Hematopoietic multipotent progenitor cell (in vitro differentiated cells): Measurements from ENCODE around the gene RBM33. TPM values are rescaled to one million over a fixed set of nuclear protein-coding genes. Genes with fewer than 3 reads are reported as not detected.
A peak's percentile ranks its signal among the peaks of the same experiment; 100 is the strongest.
"Not testable (repeated sequence)": the region's sequence is repeated elsewhere in the genome, so short reads cannot be mapped to it uniquely, and the experiment has no call there.

Experiments
- DNase-seq, 3 donors: peaks; one replicate each; pipeline ENCODE4 v3.0.0-alpha.2; 2011 to 2015; ENCODE audit warnings: low read depth in 2 of 3, low spot score in 2 of 3
- total RNA-seq: library from RNA; depleted of rRNA; stranded (reverse); fragments of >200 nt; gene quantifications from one replicate; pipeline ENCODE4 v1.2.3, GENCODE V29; 2012

RBM33 gene
- total RNA-seq, result 36.4 TPM

- DNase-seq, result peak; percentile 72 to 86 (median 79)
Measured at GRCh38 chr7:155644178-155644970, at the start of gene RBM33. RBM33 (plus strand) TSS chr7:155644661; CDS start chr7:155644877, 216 bp downstream.

DNA sequence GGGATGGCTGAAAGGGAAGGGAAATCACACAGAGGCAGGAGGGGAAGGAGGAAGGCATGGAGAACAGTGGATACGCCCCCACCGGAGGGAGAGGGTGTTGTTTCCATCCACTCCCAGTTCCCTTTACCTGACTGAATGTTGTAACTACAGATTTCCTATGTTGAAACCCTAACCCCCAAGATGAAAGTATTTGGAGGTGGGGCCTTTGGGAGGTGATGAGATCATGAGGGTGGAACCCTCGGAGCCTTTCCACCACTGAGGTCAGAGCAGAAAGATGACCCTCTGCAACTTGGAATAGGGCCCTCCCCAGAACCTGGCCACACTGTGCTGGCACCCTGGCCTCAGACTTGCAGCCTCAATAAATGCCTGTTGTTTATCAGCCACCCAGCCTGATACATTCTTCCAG is 49.5 kb upstream of the RBM33 start:
- no peak for DNase-seq

GRCh38 chr7:155597753-155598140 is 46.7 kb upstream of the RBM33 start:
- no peak for DNase-seq

DNA sequence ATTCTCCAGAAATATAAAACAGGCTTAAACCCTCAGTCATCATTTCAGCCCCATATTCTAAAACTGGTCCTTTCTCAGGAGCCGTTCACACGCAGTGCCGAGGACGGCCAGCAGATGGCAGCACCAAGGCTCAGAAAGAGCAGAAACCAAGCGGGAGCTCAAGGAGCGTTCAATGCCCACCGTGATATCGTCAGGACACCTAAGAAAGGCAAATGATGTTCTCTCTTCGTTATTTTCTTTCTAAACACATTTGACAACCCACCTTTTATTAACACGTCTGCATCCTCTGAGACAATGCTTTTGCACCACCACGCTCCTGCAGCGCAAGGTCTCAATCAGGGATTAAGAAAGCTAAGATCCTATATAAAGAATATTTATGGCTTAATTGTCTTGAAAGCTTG is 45.7 kb upstream of the RBM33 start:
- DNase-seq, result peak; percentile 59 to 84 (median 65)

GRCh38 chr7:155602156-155602555 is 42.3 kb upstream of the RBM33 start:
- no peak for DNase-seq

- no peak for DNase-seq
Measured at GRCh38 chr7:155602750-155603149, 41.7 kb upstream of the RBM33 start.

GRCh38 chr7:155603205-155603857 is 41.1 kb upstream of the RBM33 start:
- DNase-seq, result no peak

DNA sequence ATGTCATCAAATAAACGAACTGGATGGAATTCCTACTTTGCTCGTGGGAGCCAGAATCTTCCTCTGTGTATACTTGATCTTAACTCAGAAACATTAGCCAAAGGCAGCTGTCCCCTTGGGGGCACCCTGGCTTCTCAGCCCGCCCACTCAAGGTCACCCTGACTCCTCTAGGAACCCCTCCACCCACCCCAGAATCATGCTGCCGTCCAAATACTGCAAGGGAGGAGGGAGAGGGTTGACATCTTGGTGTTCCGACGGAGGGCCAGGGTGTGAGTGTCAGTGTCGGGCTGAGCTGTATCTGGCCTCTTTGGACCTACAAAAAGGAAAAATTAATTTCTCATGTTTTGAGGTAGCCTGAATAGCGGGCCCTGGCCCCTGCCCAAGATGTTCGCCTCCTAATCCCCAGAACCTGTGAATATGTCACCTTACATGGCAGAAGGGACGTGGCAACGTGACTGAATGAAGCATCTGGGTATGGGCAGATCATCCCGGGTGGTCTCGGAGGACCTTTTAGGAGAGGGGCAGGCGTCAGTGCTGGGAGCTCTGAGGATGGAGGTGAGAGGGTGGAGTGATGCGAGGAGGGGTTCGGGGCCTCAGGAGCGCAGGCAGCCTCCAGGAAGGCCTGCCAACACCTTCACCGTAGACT is 40.5 kb upstream of the RBM33 start:
- DNase-seq, result no peak

DNA sequence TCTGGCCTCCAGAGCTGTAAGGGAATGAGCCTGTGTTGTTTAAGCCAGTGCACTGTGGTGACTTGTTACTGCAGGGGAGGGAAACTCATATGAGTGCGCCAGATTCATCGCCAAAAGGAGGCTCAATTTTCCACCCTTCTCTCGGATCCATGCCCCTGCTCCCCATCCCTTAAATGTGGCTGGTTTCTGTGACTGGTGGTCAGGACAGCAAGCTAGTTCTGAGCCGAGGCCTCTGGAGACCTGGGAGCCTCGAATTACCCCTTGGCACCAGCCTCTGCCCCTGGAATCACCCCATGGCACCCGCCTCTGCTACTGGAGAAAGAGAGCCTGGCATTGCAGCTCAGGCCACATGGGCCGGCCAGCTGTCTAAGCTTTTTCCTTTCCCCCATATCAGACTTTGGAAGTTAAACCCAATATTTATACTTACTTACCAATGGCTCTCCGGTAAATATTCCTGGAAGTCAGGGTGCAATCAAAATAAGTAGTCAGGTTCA is 39.9 kb upstream of the RBM33 start:
- DNase-seq, result no peak

- DNase-seq, result no peak
Measured at GRCh38 chr7:155609185-155609584, 35.3 kb upstream of the RBM33 start.

- DNase-seq, result no peak
Measured at GRCh38 chr7:155610633-155611193, 33.7 kb upstream of the RBM33 start.

- DNase-seq, result no peak
Measured at GRCh38 chr7:155611808-155612447, 32.5 kb upstream of the RBM33 start.

DNA sequence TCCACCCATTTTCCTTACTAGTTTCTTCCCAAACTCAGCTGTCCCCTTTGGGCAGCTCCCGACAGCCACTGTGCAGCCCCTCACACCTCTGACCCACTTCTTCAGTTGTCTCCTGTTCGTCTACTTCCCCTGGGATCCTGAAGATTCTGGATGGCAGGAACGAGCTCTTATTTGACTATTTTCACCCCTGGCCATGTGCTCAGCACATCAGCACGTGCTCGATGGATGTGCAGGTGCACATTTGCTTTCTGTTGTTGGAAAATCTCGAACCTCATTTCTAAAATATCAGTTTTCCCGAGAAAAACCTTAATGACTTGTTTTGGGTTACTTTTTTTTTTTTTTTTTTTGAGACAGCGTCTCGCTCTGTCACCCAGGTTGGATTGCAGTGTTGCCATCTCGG is 31.8 kb upstream of the RBM33 start:
- DNase-seq, result no peak

GRCh38 chr7:155615085-155615484 is 29.4 kb upstream of the RBM33 start:
- not testable (repeated sequence) for DNase-seq

- DNase-seq, result no peak
Measured at GRCh38 chr7:155618708-155619633, 25.5 kb upstream of the RBM33 start.

DNA sequence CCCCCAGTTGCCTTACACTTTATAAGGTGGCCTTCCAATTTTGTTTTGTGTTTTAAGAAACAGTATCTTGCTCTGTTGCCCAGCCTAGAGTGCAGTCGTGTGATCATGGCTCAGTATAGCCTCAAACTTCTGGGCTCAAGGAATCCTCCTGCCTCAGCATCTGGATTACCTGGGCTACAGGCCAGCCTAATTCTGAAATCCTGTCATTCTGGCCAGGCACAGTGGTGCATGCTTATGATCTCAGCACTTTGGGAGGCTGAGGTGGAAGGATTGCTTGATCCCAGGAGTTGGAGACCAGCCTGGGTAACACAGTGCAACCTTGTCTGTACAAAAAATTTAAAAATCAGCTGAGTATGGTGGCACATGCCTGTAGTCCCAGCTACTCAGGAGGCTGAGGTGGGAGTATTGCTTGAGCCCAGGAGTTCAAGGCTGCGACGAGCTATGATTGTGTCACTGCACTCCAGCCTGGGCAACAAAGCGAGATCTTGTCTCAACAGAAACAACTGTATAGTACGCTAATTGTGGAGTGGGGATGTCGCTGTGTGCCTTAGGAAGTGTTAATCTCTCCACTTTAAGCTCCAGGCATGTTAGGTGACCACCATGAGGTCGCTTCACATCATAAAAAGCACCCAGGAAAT is 24.7 kb upstream of the RBM33 start:
- no peak for DNase-seq

DNA sequence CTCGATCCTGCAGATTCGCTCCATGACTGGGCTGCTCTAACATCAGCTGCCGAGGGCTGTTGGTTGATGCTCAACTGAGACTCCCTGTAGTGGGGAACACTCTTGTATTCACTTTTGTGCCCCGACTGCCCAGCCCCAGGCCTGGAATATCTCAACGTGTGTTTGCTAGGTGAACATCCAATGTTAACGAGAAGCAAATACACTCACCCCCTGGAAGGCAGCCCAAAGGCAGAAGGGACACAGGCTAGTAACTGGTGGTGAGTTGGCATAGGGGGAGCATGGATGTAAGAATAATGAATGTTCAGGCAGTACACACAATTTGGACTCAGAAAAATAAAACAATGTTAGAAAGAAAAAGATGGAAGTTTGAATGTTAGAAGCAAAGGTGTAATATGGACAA is 24.0 kb upstream of the RBM33 start:
- DNase-seq, result no peak

GRCh38 chr7:155621418-155621980 is 23.0 kb upstream of the RBM33 start:
- DNase-seq, result no peak

DNA sequence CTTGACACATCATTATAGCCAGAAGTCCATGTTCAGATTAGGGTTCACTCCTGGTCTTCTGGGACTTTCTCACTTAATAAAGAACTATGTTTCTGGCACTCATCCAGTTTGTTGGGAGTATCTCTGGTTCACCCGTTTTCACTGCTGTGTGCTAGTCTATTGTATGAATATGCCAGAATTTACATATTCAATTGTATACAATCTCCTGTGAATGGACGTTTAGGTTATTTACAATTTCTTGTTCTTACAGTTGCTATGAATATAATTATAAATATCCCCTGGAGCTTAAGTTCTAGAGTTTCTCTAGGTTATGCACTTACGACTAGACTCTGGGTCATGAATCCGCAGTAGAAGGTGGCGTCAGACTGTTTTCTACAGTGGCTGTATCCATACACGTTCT is 20.0 kb upstream of the RBM33 start:
- no peak for DNase-seq
